Sigmoid colon (tissue), 3 donors: ENCODE data around the gene TRMT10C.
"Not testable (repeated sequence)": the region's sequence is repeated elsewhere in the genome, so short reads cannot be mapped to it uniquely, and the experiment has no call there.

ENCODE experiments used
- CTCF ChIP-seq, 4 experiments: fragments of 450-650 bp in 3 of 4; fragments of 200-600 bp in 1 of 4; IDR thresholded peaks; one replicate each; pipeline ENCODE4 v1.5.1; 2016 to 2019; ENCODE audit warnings: antibody characterized with exemption in 4 of 4, mild to moderate bottlenecking in 3 of 4, moderate library complexity in 2 of 4
- POLR2A ChIP-seq, 2 donors: fragments of 450-650 bp; IDR thresholded peaks; one replicate each; pipeline ENCODE4 v1.6.1; 2016; ENCODE audit warnings: antibody characterized with exemption in 2 of 2, mild to moderate bottlenecking in 2 of 2, moderate library complexity in 2 of 2

GRCh38 chr3:101553381-101553780 lies 8.3 kb upstream of the TRMT10C start:
- TF ChIP-seq CTCF, POLR2A (IDR thresholded peaks at IDR 0.05): not testable (repeated sequence)
